GM10266 (cell line): ENCODE data around the gene PAX5.

ENCODE experiments used
- DNase-seq: peaks from one replicate; pipeline ENCODE4 v3.0.0; 2012; ENCODE audit errors: extremely low spot score
- TF ChIP-seq, protein P1 (sequence below): IDR thresholded peaks from 2 replicates; pipeline ENCODE4 v1.5.1; 2012; ENCODE audit warnings: mild to moderate bottlenecking, low read depth; ENCODE audit not compliant: control insufficient read depth, insufficient read depth; ENCODE audit errors: missing control alignments

The PAX5 gene

DNA sequence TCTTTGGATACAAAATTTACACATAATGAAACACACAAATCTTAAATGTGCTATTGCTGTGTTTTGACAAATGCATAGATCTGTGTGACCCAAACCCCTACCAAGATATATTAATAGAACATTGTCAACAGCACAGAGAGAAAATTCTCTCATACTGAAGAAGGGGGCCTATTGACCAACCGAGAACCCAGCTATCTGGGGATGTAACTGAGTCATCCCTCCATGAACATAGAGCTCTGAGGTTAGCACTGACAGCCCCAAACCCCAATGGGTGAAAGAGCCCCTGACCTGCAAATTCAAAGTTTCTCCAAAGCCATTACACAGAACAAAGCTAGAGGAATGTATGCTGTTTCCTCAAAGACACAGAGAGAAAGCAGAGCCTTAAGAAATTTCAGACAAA lies 180.8 kb downstream of the PAX5 start:
- TF ChIP-seq, protein P1, sequence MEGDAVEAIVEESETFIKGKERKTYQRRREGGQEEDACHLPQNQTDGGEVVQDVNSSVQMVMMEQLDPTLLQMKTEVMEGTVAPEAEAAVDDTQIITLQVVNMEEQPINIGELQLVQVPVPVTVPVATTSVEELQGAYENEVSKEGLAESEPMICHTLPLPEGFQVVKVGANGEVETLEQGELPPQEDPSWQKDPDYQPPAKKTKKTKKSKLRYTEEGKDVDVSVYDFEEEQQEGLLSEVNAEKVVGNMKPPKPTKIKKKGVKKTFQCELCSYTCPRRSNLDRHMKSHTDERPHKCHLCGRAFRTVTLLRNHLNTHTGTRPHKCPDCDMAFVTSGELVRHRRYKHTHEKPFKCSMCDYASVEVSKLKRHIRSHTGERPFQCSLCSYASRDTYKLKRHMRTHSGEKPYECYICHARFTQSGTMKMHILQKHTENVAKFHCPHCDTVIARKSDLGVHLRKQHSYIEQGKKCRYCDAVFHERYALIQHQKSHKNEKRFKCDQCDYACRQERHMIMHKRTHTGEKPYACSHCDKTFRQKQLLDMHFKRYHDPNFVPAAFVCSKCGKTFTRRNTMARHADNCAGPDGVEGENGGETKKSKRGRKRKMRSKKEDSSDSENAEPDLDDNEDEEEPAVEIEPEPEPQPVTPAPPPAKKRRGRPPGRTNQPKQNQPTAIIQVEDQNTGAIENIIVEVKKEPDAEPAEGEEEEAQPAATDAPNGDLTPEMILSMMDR, result no peak
- no peak for DNase-seq

DNA sequence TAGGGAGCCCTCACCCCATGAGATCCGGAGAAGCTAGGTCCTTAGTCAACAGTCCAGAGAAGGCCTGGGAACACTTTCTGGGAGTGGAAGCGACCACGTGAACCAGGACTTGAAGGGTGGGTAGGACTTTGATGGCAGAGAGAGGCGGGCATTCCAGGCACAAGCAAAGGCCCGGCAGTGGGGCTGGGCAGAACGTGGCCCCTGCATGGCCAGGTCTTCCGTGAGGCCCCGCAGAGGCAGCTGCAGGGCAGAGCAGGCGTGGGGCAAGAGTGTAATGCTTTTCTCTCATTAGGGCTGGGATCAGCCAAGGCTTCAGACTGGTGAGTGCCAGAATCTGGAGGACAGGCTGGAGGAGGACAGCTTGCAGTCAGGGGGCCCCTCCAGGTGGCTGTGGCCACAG lies 184.1 kb downstream of the PAX5 start:
- TF ChIP-seq, protein P1, result no peak
- no peak for DNase-seq

DNA sequence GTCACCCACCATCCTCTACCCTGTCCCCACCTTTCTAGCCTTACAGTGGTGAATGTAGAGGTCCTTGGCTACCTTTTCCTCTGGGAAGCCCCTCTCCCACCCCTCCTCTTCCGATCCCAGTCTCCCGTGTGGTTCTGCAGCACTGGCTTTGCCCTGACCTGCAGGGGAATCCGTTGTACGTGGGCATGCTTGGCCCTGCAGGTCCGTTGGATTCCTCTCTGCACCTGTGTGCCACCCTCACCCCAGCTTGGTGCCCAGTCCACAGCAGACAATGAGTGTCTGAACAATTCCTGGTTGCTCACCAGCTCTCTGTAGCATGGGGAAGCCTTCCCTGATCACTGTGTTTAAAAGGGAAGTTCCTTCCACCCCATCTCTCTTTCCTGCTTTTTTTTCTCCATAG lies 185.1 kb downstream of the PAX5 start:
- TF ChIP-seq, protein P1, result no peak
- DNase-seq, result no peak

DNA sequence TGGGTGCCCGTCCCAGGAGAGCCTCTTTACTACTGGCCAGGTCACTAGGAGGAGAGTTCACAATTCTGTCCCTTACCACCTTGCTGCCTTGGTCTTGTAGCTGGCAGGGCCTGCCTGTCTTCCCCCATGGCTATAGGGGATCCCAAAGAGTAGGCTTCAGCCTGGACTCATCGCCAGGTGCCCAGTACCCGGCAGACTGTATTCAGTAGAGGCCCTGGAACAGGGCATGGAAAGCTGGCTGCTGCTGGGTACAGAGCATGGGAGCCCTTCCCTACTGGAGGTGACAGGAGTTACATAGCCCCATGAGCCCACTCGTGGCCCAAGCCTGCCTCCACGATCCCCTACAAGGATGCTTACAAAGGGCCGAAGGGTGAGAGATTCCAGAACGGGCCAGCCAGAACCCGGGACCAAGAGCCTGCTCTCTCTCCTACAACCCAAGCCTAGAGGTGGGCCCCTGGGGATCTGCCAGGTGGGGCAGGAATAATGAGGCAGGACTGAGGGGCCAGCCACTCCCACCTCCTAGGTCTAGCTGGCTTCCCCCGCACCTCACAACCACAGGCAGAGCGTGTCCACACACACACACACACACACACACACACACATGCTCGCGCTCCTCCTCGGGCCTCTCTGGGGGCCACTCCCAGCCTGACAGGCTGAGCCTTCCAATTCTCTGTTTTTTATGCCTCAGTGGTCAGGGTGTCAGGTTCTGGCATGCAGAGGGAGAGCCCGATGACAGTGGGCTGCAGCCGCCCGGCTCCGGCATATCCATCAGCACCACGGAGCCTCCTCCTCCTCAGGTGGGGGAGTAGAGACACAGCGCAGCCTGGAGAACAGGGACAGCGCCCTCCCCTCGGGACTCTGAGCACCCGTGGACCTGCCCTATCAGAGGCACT lies 186.0 kb downstream of the PAX5 start:
- no peak for DNase-seq
- TF ChIP-seq, protein P1, result no peak

DNA sequence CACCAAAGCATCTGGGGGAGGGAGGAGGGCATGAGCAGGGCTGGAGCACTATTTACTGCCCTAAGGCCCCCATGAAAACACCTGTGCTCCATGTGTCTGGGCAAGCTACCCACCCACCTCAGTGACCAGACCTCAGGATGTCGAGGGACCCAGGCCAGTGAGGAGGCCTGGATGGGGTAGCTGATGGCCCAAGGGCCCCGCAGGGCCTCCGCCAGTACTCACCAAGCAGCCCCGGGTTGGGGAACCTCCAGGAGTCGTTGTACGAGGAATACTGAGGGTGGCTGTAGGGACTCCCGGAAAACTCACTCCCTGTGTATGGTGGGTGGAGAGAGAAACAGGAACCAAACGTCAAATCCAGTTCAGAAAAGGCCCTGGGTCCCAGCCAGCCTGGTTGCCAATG lies 187.4 kb downstream of the PAX5 start:
- TF ChIP-seq, protein P1, result no peak
- DNase-seq, result no peak

DNA sequence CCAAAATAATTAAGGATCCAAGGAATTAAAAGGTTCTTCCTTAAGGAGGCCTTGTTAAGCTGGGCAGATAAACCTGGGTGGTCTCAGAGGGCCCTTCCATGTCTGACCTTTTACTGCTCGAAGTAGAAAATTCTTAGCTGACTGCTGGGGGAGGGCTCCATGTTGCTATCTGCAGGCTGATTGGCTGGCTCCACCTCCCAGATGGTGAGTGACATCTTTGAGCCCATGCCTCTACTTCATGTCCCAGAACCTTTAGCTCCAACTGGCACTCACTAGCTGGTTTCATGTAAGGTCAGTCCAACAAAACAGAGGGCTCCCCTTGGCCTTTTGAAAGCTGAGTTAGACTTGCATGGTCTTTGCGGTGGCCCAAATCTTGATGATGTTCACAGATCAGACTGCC lies 188.2 kb downstream of the PAX5 start:
- TF ChIP-seq, protein P1, result no peak
- no peak for DNase-seq

DNA sequence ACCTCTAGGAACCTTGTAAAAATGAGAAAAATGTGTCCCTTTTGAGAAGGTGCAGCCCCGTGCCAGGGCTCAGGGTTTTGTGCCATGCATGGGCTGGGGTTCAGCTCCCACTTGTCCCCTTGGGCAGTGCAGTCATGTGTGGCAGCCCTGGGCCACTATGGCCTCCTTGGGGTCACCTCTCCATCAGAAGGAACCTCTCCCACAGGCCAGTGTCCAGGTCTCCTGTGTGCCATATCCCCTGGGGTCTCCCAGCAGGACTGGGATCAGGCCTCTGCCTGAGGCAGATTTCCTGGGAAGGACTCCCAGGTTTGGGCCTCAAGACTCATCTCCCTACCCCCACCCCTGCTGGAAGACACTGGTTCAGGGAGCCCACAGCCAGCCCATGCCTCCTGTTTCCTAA lies 189.1 kb downstream of the PAX5 start:
- DNase-seq, result no peak
- TF ChIP-seq, protein P1, result no peak
